Right lung (tissue), 5 donors: ENCODE results near the gene CHST8. TPM values are rescaled to one million over a fixed set of nuclear protein-coding genes. Genes with fewer than 3 reads are reported as not detected.

Experiments used
- DNase-seq, 2 donors: peaks; one replicate each; pipeline ENCODE4 v3.0.0-alpha.2; 2013
- polyA plus RNA-seq, 5 donors: library from polyadenylated mRNA; unstranded; fragments of 120-200 nt; gene quantifications; one replicate each; pipeline versions ENCODE4 v1.2.1 to v1.2.3, GENCODE V29; 2013; ENCODE audit warnings: inconsistent platforms in 1 of 5, low replicate concordance in 1 of 5; ENCODE audit not compliant: insufficient read length in 5 of 5, insufficient read depth in 1 of 5

CHST8 gene
- polyA plus RNA-seq, 5 donors: 0.06 to 0.08 TPM; not detected in 3

DNA sequence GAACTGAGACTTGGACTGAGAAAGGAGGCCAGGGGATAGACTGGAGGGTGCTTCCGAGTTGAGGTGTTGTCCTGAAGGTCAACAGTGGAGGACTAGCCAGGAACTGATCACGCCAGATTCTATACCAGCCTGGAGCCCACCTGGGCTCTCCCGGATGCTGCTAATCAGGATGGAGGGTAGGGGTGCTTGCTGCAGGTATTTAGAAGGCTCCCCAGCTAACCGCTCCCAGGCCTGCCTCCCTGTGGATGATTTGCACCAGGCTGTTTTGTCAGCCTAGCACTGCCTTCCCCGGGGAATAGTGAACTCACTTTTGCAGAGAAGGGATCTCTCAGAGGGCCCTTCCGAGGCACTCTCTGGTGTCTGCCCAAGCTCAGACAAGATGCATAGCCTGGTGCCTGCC lies 114.4 kb downstream of the CHST8 start:
- no peak for DNase-seq

DNA sequence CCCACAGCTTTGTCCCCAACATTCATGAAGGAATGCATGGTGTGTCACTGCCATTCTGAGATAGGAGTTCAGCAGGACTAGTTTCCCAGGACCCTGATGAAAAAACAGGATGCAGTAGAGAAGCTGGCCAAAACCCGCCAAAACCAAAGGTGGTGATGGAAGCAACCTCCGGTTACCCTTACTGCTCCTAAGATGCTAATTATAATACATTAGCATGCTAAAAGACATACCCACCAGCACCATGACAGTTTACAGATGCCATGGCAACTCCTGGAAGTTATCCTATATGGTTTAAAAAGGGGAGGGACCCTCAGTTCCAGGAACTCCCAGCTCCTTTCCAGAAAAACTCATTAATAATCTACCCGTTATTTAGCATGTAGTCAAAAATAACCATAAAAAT lies 115.0 kb downstream of the CHST8 start:
- DNase-seq: no peak

DNA sequence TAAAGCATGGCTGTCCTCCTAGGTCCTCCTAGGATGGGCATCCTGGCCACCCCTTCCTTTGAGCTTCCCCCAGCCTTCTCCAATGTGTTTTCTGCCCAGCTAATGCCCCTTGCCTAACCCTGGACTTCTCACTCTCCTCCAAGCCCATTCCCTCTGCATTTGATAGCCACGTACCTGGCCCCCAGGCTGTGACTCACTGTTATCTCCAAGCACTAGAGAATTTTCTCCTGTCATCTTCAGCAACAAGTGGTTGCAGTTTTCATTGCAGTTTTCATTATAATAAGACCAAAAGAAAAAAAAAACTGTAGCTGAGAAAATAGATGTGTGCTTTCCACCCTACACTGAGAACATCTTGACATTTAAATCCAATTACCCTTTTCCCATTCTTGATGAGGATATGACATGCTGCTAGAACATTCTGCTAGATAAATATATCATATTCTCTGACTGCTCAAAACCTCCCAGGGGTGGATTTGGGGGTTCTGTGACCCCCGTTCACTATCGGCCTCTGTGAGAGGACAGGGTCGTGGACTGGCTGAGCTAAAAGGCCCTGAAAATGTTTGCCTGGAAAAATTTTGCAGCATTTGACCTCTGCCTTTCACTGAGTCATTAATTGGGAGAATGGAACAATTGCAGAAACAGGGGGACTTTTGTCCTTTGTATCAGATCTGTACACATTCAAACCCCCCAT lies 116.1 kb downstream of the CHST8 start:
- no peak for DNase-seq

DNA sequence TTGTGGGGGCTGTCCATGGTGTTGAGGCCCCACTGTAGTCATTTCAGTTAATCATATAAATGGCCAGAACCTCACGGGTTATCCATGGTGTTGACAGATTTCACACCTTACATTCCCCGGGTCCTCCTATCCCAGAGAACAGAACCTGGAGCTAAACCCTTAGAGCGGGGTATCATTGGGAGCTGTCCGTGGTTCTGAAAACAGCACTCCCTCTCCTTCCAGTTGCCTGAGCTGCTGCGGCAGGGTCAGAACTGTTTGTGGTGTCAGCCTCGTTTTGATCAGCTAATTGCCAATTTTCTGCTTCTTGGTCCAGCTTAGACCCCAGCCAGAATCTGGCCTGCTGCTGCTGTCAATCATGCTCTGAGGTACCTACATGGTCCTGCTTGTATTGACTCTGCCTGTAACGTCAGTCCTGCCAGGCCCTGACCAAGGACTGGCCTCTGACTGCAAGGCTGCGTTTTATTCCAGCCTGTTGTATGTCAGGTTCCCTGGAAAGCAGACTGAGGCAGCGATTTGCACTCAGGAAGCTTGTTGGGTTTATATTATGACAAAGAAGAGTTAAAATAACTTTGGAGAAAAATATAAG lies 119.2 kb downstream of the CHST8 start:
- DNase-seq: peak; percentile 27 to 45

DNA sequence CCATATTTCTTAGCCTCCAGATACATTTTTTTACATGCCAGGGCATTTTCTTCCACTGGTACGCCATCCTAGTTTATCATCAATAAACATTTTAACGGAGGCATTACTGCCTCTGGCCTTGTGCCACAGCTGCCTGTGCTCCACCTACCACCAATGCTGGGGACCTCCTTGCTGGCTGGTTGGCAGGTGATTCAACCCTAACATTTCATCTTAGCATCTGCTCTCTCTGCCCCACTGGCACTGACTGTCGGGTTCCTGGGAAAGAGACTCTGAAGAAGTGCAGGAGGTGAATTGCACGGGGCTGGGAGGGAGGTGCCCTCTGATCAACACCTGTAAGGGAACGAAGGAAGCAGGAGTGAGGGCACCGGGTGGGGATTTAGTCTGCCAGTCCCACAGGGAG lies 123.5 kb downstream of the CHST8 start:
- no peak for DNase-seq

DNA sequence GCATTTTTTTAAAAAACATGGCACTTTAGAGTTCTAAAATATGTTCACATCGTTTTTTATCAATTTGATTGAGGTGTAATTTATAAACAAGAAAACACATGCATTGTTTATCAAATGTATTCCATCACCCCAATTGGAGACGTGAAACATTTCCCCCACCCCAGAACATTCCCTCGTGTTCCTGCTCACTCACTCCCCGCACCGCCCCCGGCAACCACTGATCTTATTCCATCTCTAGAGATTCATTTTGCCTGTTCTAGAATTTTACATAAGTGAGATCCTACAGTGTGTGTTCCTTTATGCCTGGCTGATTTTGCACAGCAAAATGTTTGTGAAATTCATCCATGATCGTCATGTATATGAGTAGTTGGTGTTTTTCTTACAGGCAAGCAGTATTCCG lies 124.4 kb downstream of the CHST8 start:
- no peak for DNase-seq

DNA sequence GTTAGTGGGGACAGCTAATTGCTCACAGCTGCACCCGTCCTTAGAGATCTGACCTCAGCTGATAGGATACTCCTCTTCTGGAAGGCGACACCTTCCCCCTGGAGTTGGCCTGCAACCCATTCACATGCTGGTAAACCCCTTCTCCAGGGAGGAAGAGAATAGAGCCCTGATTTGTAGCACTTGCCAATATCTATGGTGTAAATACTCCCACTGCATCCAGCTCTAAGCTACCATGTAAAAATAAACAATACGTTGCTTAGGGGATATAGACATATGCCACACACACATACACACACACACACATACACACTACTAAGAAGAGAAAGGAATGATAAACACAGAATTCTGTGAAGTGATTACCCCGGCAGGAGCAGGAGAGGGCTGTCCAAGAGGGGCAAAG lies 125.5 kb downstream of the CHST8 start:
- DNase-seq: no peak

DNA sequence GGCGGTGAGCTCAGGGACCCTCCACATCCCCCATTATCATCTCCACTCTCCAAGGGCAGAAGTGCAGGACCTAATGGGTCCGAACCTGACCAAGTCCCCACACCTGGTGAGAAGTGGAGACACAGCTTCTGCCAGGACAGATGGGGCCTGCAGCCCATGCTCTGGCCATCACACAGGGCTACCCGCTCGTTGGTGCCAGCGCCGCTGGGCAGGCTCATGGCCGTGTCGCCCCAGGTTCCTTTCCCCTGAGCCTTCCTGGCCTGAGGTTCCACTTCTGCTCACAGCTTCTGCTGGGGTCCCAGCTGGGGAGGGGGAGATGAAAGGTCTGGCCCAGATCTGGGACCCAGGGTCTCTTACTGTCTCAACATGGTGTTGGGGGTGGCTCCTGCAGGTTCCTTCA lies 126.5 kb downstream of the CHST8 start:
- no peak for DNase-seq

DNA sequence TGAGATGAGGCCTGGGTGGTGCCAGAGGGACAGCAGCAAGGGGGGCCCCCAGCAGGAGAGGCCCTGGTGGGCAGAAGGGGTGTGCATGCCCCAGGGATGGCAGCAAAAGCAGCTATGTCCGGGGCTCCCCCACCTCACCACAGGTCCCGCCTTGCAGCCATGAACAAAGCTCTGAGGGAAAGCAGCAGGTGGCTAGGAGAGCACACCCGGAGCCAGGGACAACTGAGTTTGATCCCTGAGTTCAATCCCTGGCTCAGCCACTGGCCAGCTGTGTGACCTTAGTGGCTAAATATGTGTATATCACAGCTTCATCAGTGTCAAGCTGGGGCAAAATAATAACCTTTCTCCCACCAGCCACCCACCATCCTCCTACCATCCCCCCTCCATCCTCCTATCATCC lies 127.3 kb downstream of the CHST8 start:
- DNase-seq: no peak

DNA sequence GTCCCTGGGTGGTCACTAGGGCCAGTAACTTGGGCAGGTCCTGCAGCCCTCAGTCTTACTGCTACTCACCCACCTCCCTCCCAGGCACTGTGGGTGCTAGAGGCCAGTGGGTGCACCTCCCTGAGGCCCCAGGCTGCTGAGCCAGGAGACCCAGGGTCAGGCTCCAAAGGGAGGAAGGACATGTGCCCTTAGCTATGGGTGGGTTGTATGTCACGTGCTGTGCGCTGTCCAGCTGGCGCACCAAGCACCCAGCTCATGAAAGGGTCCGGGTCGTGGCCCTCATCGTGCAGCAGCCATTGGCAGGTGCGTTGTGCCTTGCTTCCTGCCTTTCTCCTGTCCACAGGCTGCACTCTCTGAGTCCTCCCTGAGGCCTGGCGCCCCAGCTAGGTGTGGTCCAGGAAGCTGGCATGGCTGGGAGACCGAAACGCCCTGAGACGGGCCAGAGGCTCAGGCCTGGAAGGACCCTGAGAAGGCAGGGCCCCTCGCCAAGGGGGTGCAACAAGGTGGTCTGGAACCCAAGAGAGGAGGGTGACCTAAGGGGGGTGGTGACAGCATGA lies 127.9 kb downstream of the CHST8 start:
- no peak for DNase-seq

DNA sequence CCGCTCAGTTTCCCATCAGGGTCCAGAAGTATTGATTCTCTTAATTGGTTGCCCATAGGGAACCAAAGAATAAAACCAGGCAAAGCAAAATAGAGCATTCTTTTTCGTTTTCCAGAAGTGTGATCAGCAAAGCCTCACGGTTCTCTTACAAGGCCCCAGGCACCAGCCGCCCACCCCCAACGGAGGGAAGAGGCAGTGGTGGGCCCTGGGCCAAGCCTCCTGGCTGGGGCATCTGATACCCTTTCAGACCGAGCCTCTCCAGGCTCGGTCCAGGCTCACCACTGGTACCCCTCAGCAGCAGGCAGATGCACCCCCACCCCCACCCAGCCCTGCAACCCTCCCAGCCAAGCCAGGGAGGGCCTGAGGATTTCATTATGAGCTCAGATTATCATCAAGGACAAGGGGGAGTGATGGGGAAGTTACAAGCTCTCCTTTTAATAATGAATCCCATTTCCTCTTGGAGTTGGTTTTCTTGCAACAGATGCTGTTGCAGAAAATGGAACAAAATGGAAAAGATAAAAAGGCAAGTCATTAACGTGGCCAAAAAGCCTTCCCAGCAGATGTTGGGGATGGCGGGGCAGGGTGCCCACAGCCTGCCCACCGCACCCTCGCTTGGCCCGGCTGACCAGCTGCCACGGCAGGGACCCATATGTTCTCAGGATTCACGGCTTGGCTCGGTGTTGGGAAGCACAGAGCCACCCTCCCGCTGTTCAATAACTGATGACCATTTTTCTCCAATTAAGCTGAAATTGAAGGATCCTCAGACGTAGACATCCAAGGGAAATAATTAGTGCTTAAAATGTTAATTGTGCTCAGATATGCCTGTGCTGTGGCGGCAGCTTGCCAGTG lies 129.1 kb downstream of the CHST8 start:
- no peak for DNase-seq

DNA sequence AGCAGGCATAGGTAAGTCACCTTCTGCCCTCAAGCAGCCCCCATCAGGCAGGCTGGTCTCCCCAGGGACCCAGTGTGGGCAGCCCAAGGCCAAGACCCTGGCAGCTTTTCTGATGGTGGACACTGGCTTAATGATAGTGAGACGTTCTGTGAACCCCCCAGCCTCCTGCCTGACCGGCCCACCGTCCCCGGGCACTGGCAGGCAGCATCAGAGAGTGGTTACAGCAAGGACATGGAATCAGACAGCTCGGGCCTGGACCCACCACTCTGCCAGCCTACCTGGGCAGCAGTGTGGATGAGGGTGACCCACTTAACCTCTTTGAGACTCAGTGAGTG lies 129.7 kb downstream of the CHST8 start:
- DNase-seq: no peak

DNA sequence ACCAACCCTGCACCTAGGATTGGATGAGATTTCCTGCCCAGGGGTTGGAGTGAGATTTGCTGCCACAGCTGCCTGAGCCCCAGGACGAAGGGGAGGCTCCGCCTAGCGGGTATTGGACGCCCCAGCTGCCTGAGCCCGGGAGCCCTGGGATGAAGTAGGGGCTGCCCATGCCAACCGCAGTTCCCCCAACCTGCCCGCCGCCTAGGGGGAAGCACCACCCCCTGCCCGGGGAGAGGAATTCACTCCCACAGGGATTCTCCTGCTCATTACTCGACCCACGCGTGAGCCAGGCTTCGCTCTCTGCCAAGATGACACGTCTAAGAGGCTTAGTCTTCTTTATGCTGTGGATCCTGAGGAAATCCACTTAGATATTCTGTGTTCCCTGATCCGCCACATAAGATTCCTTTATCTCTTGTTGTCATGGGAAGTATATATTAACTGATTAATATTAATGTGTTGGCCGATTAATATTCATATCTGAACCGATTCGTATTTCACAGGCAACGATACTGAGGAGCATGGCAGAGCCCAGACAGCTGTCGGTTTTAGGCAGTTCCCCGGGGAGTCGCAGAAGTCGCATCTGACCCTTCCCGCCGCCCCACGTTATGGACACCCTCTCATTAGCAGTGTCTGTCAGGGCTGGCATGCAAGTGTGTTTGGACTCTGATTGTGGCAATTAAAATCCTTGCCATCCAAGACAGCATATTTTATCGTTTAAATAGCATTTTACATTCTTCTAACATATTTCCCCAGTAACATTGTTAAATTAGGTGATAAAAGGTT lies 130.5 kb downstream of the CHST8 start:
- DNase-seq: no peak

DNA sequence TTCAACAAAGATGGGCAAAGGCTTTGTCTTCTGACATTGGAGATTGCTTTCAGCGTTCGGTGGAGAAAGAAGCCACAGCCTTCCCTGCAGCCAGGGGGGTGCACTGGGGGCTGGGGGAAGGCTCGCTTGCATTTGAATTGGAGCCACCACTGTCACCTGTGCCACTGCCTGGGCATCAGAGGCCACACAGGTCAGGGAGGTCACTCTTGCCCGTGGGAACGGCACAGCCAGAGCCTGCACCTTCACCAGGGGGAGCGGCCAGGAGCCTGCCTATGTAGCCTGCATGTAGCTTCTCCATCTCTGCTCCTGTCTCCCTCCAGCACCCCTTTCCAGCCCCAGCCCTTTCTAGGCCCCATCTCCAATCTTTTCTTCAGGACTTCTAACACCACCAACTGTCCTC lies 131.2 kb downstream of the CHST8 start:
- DNase-seq: no peak

DNA sequence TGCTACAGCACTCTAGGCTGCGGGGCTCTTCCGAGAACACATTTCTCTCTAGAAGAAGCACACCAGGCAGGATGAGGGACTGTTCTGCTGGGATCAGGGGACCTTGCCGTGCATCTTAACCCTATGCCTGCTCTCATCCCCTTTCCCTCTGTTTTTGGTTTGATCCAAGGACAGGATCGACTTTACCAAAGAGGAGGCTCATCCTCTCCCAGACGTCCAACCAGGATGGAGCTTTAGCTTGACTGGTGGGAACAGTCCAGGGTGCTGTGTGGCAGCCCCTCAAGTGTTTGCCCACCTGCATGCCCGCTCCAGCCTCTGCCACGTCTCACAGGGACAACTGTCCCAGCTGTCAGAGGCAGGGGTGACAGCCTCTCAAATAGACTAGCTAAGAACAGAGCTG lies 132.6 kb downstream of the CHST8 start:
- DNase-seq: no peak

DNA sequence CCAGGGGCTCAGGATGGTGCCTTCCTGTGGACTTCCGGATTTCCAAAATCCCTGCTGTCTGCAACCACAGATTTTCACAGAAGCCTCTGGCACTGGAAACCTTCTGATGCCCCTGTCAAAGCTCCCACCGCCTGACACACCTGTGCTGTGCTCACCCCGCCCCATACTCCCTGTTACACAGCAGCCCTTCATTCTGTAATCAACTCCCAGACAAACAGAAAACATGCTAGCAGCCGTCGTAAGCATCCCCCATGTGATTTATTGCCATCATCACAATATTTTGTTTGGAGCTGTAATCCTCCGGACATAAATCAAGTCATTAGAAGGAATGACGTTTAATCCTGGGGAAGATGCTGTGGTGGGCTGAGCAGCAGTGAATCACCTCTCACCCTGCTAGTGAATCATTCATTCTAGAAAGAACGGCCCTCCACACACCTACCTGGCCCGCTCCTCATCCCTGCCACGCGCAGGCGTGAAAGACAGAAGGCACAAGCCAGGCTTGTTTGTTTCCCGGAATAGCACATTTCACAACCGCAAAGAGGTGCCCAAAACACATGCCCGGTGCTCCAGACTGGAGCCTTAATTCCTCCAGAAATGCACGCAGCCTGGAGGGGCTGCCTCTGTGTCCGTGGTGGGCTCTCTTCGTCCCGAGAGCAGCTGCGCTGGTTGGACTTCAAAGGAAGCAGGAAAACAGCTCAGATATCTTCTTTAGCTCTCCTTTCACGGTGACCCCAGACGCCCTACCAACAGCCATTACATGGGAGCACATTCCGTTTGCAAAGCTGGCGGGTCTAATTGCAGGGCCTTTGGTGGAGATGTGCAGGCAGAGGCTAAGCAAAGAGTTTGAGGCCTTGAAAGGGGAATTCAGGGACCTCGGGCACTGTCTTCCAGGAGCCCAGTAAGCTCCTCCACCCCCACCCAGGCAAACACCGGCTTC lies 133.6 kb downstream of the CHST8 start:
- no peak for DNase-seq

DNA sequence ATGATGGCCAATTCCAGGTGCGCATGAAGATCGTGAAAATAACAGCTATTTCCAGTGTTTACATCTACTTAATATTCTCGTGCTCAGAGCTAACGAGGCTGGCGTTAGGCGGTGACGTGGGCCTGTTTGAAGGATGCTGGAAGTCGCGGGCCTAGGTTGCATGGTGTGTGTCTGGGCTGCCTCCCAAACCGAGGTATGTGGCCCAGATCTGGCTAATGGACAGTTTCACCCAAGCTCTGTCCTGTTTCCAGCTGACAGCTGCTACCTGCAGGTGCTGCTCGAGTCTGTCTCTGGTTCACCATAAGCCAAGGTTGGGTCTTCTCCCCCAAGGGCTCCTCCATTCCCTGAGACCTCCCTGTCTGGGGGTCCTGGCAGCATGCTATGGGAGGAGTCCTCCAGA lies 134.4 kb downstream of the CHST8 start:
- DNase-seq: no peak

DNA sequence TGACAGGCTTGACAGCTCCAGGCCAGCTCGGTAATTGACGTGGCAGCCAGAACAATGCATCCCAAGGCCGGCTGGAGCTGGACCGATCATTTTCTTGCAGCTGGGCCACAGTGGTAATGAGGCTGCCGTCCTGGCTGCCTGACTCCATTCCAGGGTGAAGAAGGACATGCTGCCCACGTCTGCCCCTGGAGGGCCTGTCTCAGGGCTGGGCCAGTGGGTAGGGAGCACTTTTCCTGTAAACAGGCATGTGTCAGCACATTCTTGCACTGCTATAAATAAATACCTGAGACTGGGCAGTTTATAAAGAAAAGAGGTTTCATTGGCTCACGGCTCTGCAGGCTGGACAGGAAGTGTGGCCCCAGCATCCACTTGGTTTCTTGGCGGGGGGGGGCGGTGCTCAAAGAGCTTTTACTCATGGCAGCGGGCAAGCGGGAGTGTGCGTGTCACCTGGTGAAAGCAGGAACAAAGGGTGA lies 136.8 kb downstream of the CHST8 start:
- DNase-seq: no peak

DNA sequence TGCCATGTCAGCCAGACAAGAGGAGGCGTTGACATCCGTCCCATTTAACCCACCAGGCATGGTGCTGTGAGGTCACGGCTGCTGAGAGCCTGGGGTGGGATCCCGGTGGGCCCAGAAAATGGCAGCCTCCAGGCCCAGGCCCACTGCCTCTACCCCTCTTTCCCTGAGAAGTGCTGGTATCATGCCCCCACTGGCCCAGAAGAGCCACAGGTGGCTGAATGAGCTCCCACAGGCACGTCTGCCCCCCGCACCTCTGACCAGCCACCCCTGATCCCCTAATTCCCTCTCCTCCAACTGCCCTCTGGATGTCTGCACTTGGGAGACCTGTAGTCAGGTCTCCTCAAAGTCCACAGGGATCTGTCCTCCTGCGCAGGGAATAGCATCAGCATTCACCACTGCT lies 137.6 kb downstream of the CHST8 start:
- DNase-seq: no peak

DNA sequence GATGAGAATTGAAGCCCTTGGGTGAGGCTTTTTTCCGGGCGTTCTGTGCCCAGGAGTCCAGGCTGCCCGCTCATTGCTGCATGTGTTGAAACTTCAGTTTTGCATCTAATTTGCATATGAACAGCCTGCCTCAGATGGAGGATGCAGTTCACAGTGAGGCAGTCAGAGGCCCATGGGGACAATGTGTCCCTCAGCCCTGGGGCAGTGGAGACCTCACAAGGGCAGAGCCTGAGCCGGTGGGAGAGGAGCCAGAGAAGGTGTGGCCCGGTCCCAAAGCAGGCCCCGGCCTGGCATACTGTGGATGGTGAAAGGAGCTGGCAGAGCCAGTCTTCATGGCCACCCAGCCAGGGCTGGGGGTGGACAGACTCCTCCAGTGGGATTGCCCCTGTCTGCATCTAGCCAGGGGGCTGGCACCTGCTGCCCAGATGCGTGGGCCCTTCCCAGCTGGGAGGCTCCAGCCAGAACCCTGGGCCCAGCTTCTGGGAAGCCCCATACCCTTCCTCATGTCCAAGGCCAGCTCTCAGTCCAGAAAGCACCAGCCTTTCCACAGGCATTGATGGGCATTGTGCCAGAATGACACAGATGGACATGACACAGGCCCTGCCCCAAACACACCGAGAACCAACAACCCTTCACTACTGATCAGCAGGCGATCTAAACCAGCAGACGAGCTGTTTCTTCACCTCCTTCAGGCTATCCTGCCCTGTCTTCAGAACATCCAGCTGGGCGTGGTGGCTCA lies 142.0 kb downstream of the CHST8 start:
- no peak for DNase-seq
